ENCODE results near the gene EHHADH. TPM values are rescaled to one million over a fixed set of nuclear protein-coding genes. Genes with fewer than 3 reads are reported as not detected.
A peak's percentile ranks its signal among the peaks of the same experiment; 100 is the strongest.

EHHADH gene
- total RNA-seq, 4 donors from 2014 or later, result 4.8 to 7.1 (median 6.3) TPM

DNA sequence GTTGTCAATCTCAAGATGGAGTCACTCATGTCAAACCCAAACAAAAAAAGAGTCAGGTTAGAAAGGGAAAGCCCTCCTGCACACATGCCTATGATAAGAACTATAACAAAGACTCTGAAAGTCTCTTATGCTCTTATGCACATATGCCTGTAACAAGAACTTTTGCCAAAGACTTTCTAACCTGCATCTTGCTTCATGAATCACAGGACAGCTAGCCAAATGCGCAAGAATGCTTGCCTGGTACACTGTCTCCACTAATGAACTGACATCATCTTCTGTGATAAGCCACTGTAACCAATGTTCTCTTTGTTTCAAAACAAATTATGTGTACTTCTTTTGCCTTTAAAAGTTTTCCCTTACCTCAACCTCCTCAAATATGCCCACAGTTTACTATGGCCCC, 18.2 kb upstream of the EHHADH start:
- Histone ChIP-seq H3K27ac (no peak overlapping the region), H3K4me3 (no peak overlapping the region), H3K27me3 (peaks cover 55% of the 10 kb centered on the region), H3K9me3 (no peaks in the 10 kb centered on the region), H3K36me3 (no peaks in the 10 kb centered on the region), H3K4me1 (no peaks in the 10 kb centered on the region)
- no peak for DNase-seq (ENCODE audit: low spot score in 2 of 2)
- 88% methylated on average over 1 of the region's 1 CpG for WGBS
- TF ChIP-seq POLR2AphosphoS5 (IDR thresholded peaks at IDR 0.05) (no peak), CTCF (IDR thresholded peaks at IDR 0.05) (no peak), POLR2A (IDR thresholded peaks at IDR 0.05) (no peak), EP300 (IDR thresholded peaks at IDR 0.05) (no peak)

GRCh38 chr3:185270956-185271332, 17.1 kb upstream of the EHHADH start:
- 73% methylated on average over 4 of the region's 4 CpGs for WGBS
- no peak overlapping the region for H3K27ac ChIP-seq
- H3K36me3 ChIP-seq, result no peaks in the 10 kb centered on the region
- peaks cover 50% of the 10 kb centered on the region for H3K27me3 ChIP-seq
- no peaks in the 10 kb centered on the region for H3K4me1 ChIP-seq
- TF ChIP-seq CTCF (IDR thresholded peaks at IDR 0.05) (no peak), EP300 (IDR thresholded peaks at IDR 0.05) (no peak), POLR2AphosphoS5 (IDR thresholded peaks at IDR 0.05) (no peak)
- no peaks in the 10 kb centered on the region for H3K9me3 ChIP-seq
- no peak for DNase-seq (ENCODE audit: low spot score in 2 of 2)
- no peak overlapping the region for H3K4me3 ChIP-seq

DNA sequence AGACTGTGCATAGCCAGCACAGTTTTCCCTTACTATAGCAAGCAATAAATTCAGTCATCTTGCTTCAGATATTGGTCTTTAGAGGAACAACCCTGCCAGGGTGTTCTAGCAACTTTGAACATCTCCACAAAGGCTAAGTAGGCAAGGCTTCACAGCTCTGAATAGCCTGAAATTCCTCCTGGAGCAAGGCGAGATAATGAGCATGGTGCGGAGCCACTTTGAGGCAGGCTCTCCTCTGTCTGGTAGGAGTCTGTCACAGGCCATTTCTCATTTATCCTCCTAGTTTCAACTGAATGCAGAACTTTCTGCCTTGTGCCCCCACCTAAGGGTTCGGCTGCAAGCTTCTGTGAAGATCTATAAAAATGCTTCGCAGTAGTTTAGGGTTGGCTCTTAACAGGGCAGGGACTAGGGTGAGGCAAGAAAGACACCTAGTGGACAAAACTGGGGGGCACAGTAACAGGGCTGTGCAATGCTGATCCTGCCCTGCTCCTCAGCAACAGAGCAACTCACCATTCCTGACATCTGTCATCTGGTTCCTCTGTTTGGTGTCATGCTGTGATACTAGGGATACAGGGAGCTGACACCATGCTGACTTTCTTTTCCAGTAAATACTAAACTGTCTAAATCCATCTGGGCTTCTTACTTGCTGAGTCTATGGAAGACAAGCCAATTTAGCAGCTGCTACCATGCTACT, 16.6 kb upstream of the EHHADH start:
- H3K4me1 ChIP-seq, result no peaks in the 10 kb centered on the region
- no peaks in the 10 kb centered on the region for H3K9me3 ChIP-seq
- no peak overlapping the region for H3K27ac ChIP-seq
- H3K36me3 ChIP-seq, result no peaks in the 10 kb centered on the region
- DNase-seq (ENCODE audit: low spot score in 2 of 2), result no peak
- WGBS, result 55% methylated on average over 4 of the region's 4 CpGs
- no peak overlapping the region for H3K4me3 ChIP-seq
- H3K27me3 ChIP-seq, result peaks cover 50% of the 10 kb centered on the region
- TF ChIP-seq POLR2A (IDR thresholded peaks at IDR 0.05), result no peak
- peak in 1 of 2 donors; percentile 15 for TF ChIP-seq CTCF (IDR thresholded peaks at IDR 0.05)
- TF ChIP-seq EP300 (IDR thresholded peaks at IDR 0.05), result no peak
- no peak for TF ChIP-seq POLR2AphosphoS5 (IDR thresholded peaks at IDR 0.05)

GRCh38 chr3:185268194-185268962, 14.5 kb upstream of the EHHADH start:
- Histone ChIP-seq H3K36me3 (no peaks in the 10 kb centered on the region), H3K27ac (no peak overlapping the region), H3K4me1 (no peaks in the 10 kb centered on the region), H3K9me3 (no peaks in the 10 kb centered on the region), H3K4me3 (no peak overlapping the region), H3K27me3 (peaks cover 41% of the 10 kb centered on the region)
- no peak for DNase-seq (ENCODE audit: low spot score in 2 of 2)
- 79% methylated on average over 2 of the region's 2 CpGs for WGBS
- no peak for TF ChIP-seq CTCF (IDR thresholded peaks at IDR 0.05)
- TF ChIP-seq EP300 (IDR thresholded peaks at IDR 0.05), result no peak
- no peak for TF ChIP-seq POLR2AphosphoS5 (IDR thresholded peaks at IDR 0.05)
- no peak for TF ChIP-seq POLR2A (IDR thresholded peaks at IDR 0.05)

DNA sequence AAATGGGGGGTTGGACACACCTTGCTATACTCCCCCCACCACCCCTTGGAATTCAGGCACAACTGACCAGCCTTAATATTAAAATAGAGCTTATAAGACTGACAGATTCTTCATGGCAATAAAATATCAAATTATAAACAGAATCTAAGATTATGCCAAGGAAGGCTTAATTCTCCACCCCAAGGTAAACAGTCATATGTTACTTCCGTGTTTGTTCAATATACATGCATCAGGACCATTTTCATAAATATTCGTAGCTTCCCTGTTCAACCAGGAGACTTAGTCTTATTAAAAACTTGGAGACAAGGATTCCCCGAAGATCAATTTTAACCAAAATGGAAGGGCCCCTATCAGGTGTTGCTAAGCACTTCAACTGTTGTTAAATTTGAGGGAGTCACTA, 13.3 kb upstream of the EHHADH start:
- H3K36me3 ChIP-seq, result no peaks in the 10 kb centered on the region
- no peak for DNase-seq (ENCODE audit: low spot score in 2 of 2)
- H3K4me1 ChIP-seq, result no peaks in the 10 kb centered on the region
- no peak for TF ChIP-seq POLR2AphosphoS5 (IDR thresholded peaks at IDR 0.05)
- TF ChIP-seq POLR2A (IDR thresholded peaks at IDR 0.05), result no peak
- no peak for TF ChIP-seq CTCF (IDR thresholded peaks at IDR 0.05)
- TF ChIP-seq EP300 (IDR thresholded peaks at IDR 0.05), result no peak
- no peak overlapping the region for H3K27ac ChIP-seq
- H3K4me3 ChIP-seq, result no peak overlapping the region
- H3K27me3 ChIP-seq, result peaks cover 36% of the 10 kb centered on the region
- 93% methylated on average over 3 of the region's 3 CpGs for WGBS
- H3K9me3 ChIP-seq, result no peaks in the 10 kb centered on the region
